ENCODE data around the gene TNNI3K.

GRCh38 chr1:74468982-74469603 is 233.9 kb downstream of the TNNI3K start:
- TF ChIP-seq REST (IDR thresholded peaks at IDR 0.05; ENCODE audit: borderline replicate concordance), result peak; percentile 13; the same call in 1 of the 2 replicates
- no peak for TF ChIP-seq REST (CRISPR knock-in tag; IDR thresholded peaks at IDR 0.05; ENCODE audit: low read depth)
- TF ChIP-seq ZNF12 (CRISPR knock-in tag; IDR thresholded peaks at IDR 0.05), result no peak
- peak; percentile 13 to 50 (median 29); a peak in 3 of 6 replicates for TF ChIP-seq CTCF (IDR thresholded peaks at IDR 0.05 in 2 of 3, conservative IDR thresholded peaks at IDR 0.05 in 1 of 3; ENCODE audit: insufficient read depth in 2 of 3, low read depth in 1 of 3, low read length in 3 of 3)
- TF ChIP-seq RFX5 (IDR thresholded peaks at IDR 0.05; ENCODE audit: low read depth, low read length), result no peak
- no peak for TF ChIP-seq ZNF444 (CRISPR knock-in tag; IDR thresholded peaks at IDR 0.05)
- TF ChIP-seq ZNF561 (CRISPR knock-in tag; conservative IDR thresholded peaks at IDR 0.05), result no peak
- no peak for TF ChIP-seq NFE2L1 (tag; IDR thresholded peaks at IDR 0.05; ENCODE audit: borderline replicate concordance, low read depth)

All from K562 (cell line).